ELF-1 (cell line): Measurements from ENCODE around the gene TIMM8A.

Experiments
- DNase-seq: peaks from one replicate; pipeline ENCODE4 v3.0.0-alpha.2; 2016; ENCODE audit warnings: low read depth, low spot score

Gene TIMM8A, protein sequence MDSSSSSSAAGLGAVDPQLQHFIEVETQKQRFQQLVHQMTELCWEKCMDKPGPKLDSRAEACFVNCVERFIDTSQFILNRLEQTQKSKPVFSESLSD

GRCh38 chrX:101348452-101349192, at the start of gene TIMM8A:
Gene TIMM8A, minus strand, starts transcription at chrX:101348742. Its CDS starts 78 bp downstream, at chrX:101348664.
- peak; percentile 90 for DNase-seq

- no peak for DNase-seq
Observed at GRCh38 chrX:101397779-101398178, 49.2 kb upstream of the TIMM8A start.

- no peak for DNase-seq
Observed at GRCh38 chrX:101395789-101396188, 47.2 kb upstream of the TIMM8A start.

GRCh38 chrX:101394372-101394771, 45.8 kb upstream of the TIMM8A start:
- DNase-seq: no peak

DNA sequence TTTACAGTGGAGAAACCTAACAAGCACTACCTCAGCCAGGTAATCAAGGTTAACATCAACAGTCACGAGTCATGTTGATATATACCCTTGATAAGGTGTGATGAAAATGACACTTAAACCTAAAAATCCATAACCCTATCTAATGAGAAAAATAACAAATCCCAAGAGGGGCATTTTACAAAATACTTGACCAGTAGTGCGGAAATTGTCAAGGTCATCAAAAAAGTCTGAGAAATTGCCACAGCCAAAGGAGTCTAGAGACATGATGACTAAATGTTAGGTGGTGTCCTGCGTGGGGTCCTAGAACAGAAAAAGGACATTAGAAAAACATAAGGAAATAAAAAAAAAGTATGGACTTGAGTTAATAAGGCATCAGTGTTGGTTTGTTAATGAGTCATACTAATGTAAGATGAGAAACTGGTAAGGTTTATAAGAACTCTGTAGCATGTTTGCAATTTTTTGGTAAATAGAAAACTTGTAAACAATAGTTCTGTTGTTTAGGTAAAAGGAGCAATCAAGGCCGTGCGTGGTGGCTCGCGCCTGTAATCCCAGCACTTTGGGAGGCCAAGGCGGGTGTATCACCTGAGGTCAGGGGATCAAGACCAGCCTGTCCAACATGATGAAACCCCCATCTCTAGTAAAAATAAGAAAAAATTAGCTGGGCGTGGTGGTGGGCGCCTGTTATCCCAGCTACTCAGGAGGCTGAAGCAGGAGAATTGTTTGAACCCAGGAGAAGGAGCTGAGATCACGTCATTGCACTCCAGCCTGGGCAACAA, 45.2 kb upstream of the TIMM8A start:
- DNase-seq: no peak

GRCh38 chrX:101391831-101392230, 43.3 kb upstream of the TIMM8A start:
- no peak for DNase-seq

GRCh38 chrX:101390664-101391525, 42.4 kb upstream of the TIMM8A start, which contains the start of gene RPL36A:
Gene RPL36A, plus strand, starts transcription at chrX:101391011. Its CDS starts 33 bp downstream, at chrX:101391044.
- DNase-seq: peak; percentile 97

- no peak for DNase-seq
Observed at GRCh38 chrX:101388604-101389003, 40.1 kb upstream of the TIMM8A start.

DNA sequence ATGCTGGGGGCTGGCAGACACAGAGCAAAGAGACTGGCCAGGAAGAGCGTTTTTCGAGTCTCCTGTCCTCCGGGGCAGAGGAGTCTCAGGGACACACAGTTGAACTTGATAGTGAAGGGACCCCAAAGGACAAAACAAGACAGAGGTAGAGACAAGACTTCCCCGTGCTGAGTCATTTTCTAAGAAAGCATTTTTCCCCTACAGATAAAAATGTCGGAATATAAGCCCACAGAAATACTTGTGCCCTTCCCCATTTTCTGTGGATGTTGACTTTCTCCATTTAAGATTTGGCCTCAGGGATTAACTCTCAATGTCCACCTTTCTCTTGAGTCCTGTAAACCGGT, 38.0 kb upstream of the TIMM8A start:
- no peak for DNase-seq

DNA sequence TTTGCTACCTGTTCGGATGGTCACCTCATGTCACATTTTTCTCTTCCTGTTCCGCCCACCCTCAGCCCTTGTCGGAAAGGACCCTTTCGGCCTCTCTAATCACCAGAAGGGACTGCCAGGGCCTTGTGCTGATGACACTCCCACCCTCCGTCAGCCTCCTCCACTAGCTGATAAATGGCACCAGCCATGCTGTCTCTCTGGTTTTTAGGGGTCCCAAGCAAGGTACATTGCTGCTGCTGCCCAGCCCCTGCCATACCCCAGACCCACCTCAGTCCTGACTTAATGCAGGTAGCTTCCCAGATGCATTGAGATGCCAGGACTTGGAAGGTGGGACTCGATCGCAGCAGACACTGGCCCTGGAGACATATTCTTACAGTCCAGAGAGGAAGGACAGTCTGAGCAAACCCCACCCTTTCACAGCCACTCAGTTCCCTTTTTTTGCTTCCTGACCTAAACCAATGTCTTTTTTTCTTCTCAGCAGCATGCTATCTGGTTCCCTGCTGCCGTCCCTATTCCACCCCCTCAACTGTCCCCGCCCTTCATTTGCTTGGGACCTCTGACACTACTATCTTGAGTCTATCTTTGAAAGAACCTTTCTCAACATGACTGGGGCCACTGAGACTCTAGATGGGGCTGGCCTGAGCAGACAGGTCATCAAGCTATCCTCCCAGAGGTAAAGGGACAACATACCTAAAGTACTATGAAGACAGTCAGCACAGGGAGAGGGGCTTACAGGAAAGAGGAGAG, 37.4 kb upstream of the TIMM8A start, which contains the start of gene BTK:
Gene BTK, minus strand, starts transcription at position 397 of the 747 bp plus-strand sequence. CDS start 10,907 bp downstream, outside the sequence.
- DNase-seq: no peak

GRCh38 chrX:101385026-101385684, 36.6 kb upstream of the TIMM8A start:
- no peak for DNase-seq

GRCh38 chrX:101383679-101384205, 35.2 kb upstream of the TIMM8A start:
- no peak for DNase-seq

DNA sequence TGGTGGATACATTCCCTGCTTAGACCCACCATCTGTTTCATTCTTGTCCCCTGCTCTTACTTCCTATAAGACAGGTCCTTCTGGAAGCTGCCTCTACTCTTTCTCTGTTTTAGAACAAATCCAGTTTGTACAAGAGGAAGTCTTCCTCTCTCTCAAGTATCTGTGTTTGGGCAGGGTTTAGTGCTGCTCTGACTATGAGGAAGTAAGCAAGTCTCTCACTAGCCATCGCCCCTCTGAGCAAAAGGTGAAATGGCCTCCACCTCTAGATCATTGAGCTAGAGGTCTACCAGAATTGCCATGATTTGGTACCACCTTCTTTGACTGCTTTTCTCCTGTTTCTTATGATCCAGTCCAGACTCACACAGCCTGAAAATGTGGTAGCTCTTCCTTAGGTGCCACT, 29.0 kb upstream of the TIMM8A start:
- DNase-seq: no peak

DNA sequence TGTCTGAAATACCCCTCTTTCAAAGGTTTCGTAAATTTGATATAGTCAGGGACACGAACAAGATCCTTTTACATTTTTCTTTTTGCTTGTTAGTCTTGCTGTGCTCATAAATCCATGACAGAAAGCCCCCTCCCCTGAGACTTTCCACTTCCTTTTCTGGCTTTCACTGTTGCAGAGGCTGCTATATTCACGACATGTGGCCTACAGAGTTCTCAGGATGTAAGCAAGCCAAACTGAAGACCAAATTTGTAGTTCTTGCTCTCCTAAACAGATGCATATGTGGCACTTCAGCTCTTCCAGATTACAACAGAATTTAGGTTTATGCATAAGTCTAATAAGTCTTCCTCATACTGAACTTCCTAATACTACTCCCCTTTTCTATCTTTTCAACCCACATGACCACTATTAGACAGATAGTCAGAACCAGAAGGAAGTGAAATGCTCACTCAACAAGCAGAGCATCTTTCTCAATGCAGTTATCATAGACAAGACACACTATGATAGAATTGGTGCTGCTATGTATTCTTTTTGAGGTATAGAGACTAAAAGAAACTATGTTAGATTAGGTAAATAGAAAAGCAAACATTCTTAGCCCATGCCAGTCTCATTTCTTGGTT, 22.5 kb upstream of the TIMM8A start:
- no peak for DNase-seq

GRCh38 chrX:101369687-101370086, 21.1 kb upstream of the TIMM8A start:
- no peak for DNase-seq

DNA sequence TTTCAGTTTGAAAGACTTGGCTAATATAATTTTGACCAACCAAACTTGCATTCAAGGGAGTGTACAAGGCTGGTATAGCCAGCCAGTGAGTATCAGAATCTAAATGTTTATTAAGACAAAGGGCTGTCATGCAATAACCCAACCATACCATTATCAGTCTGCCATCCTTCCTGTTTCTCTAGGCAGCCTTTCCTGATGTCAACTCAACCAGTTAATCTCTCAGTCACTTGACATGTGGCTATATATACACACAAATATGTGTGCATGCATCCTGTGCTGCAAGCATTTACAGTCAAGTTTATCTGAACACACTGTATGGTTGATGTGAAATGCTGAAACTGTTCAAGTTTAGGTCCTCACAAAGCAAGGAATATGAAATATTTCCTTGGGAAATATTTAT, 20.3 kb upstream of the TIMM8A start:
- no peak for DNase-seq

GRCh38 chrX:101365301-101365795, 16.8 kb upstream of the TIMM8A start:
- no peak for DNase-seq

GRCh38 chrX:101362757-101363156, 14.2 kb upstream of the TIMM8A start:
- peak; percentile 38 for DNase-seq

GRCh38 chrX:101362116-101362515, 13.6 kb upstream of the TIMM8A start:
- DNase-seq: peak; percentile 59

- DNase-seq: no peak
Observed at GRCh38 chrX:101360390-101360789, 11.8 kb upstream of the TIMM8A start.
